Heart left ventricle (tissue), 13 donors: Measurements from ENCODE around the gene NDN.
A peak's percentile ranks its signal among the peaks of the same experiment; 100 is the strongest.

Experiments
- CTCF ChIP-seq, 12 donors: fragments of 200-600 bp; sonication (generic) in 4 of 12; IDR thresholded peaks; one replicate each; pipeline versions ENCODE4 v1.5.0 to v1.8.0; 2018 to 2022; ENCODE audit warnings: antibody characterized with exemption in 12 of 12, mild to moderate bottlenecking in 5 of 12
- POLR2A ChIP-seq, 2 donors: fragments of 450-650 bp; IDR thresholded peaks; one replicate each; pipeline ENCODE4 v1.6.1; 2017; ENCODE audit warnings: antibody characterized with exemption in 2 of 2, mild to moderate bottlenecking in 2 of 2, moderate library complexity in 2 of 2
- donor health status: ischemic (EF 13 %, LVEDD 7.1; RV severe dilation, severe dysfunction).
- donor health status: DM: no; HTN: yes; CAD: no.
- donor health status: DM: no; HTN: no; CAD: no.
- donor health status: ischemic (EF 25% LVEDD 6.9; RV normal size, moderate dysfunction).
- donor health status: ischemic (EF 25% LVEDD 5.7; RV mildly dilated, moderate dysfunction).
- donor health status: ischemic (EF 35%, LVEDD 5.7; RV mildly dilated, moderate dysfunction).
- donor health status: nonischemic (EF 11% LVEDD 7.7; RV severe dilation, severe dysfunction).
- donor health status: DM: yes; HTN: yes; CAD: no.
- donor health status: PGD.
- donor health status: ischemic (EF 29% LVEDD 5.4; RV normal size, mild dysfunction).
- donor health status: nonischemic (EF 23%, LVEDD 6.1; RV moderate dilation, normal function).

- peak; percentile 66 to 88 (median 78) for TF ChIP-seq CTCF (IDR thresholded peaks at IDR 0.05)
- no peak for TF ChIP-seq POLR2A (IDR thresholded peaks at IDR 0.05)
Measured at GRCh38 chr15:23642413-23643044, 44.6 kb downstream of the NDN start.
